Endometrial microvascular endothelial cells (primary cell): ENCODE data around the gene SEPSECS. TPM values are rescaled to one million over a fixed set of nuclear protein-coding genes. Genes with fewer than 3 reads are reported as not detected.

Experiments
- in situ Hi-C: cut with HindIII; loops from 2 replicates; pipeline ENCODE4 v1.10.0; 2017; ENCODE audit warnings: low sequenced_read_pairs, low pct_unique_long_range_greater_than_20kb; ENCODE audit errors: inconsistent ontology term
- total RNA-seq: library from RNA; depleted of rRNA; stranded (reverse); fragments of >200 nt; gene quantifications from one replicate; pipeline ENCODE4 v1.2.3, GENCODE V29; 2015; ENCODE audit errors: inconsistent ontology term

The SEPSECS gene
- total RNA-seq, 1 donor from 2014 or later = 3.5 TPM

- in situ Hi-C loops = no loop called here
Observed at GRCh38 chr4:25160714-25161592, 704 bp upstream of the SEPSECS start.

- in situ Hi-C loops = no loop called here
Observed at GRCh38 chr4:25158817-25159216, 1.4 kb downstream of the SEPSECS start.

- in situ Hi-C loops = no loop called here
Observed at GRCh38 chr4:25157081-25157480, 3.2 kb downstream of the SEPSECS start.

- in situ Hi-C loops = no loop called here
Observed at GRCh38 chr4:25155947-25156346, 4.3 kb downstream of the SEPSECS start.

GRCh38 chr4:25154594-25155265, 5.5 kb downstream of the SEPSECS start:
- in situ Hi-C loops = no loop called here

GRCh38 chr4:25146076-25146475, 14.2 kb downstream of the SEPSECS start:
- in situ Hi-C loops = no loop called here

GRCh38 chr4:25144870-25145481, 15.3 kb downstream of the SEPSECS start:
- in situ Hi-C loops = no loop called here

GRCh38 chr4:25142468-25142867, 17.8 kb downstream of the SEPSECS start:
- in situ Hi-C loops = no loop called here

- in situ Hi-C loops = no loop called here
Observed at GRCh38 chr4:25141592-25141991, 18.7 kb downstream of the SEPSECS start.

GRCh38 chr4:25133132-25133531, 27.1 kb downstream of the SEPSECS start:
- in situ Hi-C loops = no loop called here

GRCh38 chr4:25131926-25132325, 28.3 kb downstream of the SEPSECS start:
- in situ Hi-C loops = no loop called here

- in situ Hi-C loops = no loop called here
Observed at GRCh38 chr4:25131381-25131780, 28.9 kb downstream of the SEPSECS start.

- in situ Hi-C loops = no loop called here
Observed at GRCh38 chr4:25129917-25130316, 30.3 kb downstream of the SEPSECS start.

- in situ Hi-C loops = no loop called here
Observed at GRCh38 chr4:25128671-25129070, 31.6 kb downstream of the SEPSECS start.

GRCh38 chr4:25123236-25123635, 37.0 kb downstream of the SEPSECS start:
- in situ Hi-C loops = no loop called here

GRCh38 chr4:25120146-25120940, 39.9 kb downstream of the SEPSECS start:
- in situ Hi-C loops = no loop called here

- in situ Hi-C loops = no loop called here
Observed at GRCh38 chr4:25117716-25118472, 42.4 kb downstream of the SEPSECS start.

GRCh38 chr4:25117274-25117673, 43.0 kb downstream of the SEPSECS start:
- in situ Hi-C loops = no loop called here
